HG03432 (cell line): ENCODE data around the gene DPP3.

Experiments used
- ATAC-seq: cut with Tn5 transposase; IDR thresholded peaks from one replicate; pipeline ENCODE4 v1.9.1; 2021; ENCODE audit warnings: mild to moderate bottlenecking, moderate library complexity; ENCODE audit not compliant: unreplicated experiment

The DPP3 gene

GRCh38 chr11:66479394-66480116, 679 bp upstream of the DPP3 start:
- ATAC-seq, result no peak

- no peak for ATAC-seq
Measured at GRCh38 chr11:66484806-66485380, 4.7 kb downstream of the DPP3 start.

- no peak for ATAC-seq
Measured at GRCh38 chr11:66488957-66489356, 8.7 kb downstream of the DPP3 start.

GRCh38 chr11:66489636-66490035, 9.4 kb downstream of the DPP3 start:
- ATAC-seq, result no peak

DNA sequence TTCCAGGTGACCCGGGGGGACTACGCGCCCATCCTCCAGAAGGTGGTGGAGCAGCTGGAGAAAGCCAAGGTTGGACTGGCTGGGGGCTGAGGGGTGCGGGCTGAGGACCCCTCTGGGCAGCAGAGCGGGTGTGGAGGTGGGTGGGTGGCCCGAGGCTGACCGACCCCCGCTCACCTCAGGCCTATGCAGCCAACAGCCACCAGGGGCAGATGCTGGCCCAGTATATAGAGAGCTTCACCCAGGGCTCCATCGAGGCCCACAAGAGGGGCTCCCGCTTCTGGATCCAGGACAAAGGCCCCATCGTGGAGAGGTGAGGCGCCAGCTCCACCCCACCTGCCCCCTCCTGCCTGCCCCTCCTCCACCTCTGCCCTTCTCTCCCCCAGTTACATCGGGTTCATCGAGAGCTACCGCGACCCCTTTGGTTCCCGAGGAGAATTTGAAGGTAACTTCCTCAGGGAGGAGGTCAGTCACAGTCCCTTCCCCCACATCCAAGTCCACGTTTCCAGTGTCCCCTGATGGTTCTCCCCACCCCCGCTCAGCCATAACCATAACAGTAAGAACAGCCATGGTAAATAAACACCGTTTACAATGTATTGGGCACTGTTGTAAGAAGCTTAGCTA, 11.2 kb downstream of the DPP3 start:
- no peak for ATAC-seq

DNA sequence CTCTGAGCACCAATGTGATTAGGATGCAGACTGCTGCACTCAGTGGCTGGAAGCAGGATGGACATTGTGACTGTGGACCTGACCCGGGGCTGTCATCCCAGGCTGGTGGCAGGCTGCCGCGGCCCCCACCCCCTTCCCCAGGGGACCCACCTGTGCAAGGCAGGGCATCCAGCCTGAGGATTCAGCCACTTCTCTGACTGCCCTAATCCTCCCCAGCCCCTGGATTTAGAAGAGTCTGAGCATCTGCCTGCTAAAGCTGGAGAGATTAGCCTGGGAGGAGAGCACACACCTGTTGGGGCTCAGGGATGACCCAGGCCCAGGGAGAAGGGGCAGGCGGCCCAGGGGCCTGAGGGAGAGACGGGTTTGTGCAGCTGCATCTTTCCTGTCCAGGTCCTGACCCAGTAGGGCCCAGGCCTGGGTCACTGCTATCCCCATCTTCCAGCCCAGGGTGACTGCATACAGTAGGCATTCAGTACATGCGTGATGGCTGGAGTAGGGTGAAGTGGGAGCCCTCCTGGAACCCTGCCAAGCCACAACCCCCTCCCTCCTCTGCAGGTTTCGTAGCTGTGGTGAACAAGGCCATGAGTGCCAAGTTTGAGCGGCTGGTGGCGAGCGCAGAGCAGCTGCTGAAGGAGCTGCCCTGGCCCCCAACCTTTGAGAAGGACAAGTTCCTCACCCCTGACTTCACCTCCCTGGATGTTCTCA, 12.1 kb downstream of the DPP3 start:
- ATAC-seq, result no peak

GRCh38 chr11:66493130-66493529, 12.9 kb downstream of the DPP3 start:
- no peak for ATAC-seq

DNA sequence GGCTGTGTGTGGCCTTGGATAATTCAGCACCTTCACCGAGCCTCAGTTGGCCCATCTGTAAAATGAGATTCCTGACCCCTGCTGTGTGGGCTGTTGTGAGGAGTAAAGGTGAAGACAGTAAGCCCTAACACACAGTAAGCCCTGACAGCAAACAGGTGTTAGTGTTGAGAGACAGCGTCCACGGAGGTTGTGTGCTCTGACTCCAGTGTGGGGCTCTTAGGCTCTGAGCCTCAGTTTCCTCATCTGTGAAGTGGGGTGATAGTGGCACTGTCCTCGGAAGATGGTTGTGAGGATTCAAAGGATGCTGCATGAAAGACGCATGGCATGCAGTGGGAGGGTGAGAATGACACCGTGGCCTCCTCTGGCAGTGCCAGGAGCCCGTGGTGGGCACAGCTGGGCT, 14.2 kb downstream of the DPP3 start:
- ATAC-seq, result no peak

GRCh38 chr11:66494935-66495334, 14.7 kb downstream of the DPP3 start:
- no peak for ATAC-seq

DNA sequence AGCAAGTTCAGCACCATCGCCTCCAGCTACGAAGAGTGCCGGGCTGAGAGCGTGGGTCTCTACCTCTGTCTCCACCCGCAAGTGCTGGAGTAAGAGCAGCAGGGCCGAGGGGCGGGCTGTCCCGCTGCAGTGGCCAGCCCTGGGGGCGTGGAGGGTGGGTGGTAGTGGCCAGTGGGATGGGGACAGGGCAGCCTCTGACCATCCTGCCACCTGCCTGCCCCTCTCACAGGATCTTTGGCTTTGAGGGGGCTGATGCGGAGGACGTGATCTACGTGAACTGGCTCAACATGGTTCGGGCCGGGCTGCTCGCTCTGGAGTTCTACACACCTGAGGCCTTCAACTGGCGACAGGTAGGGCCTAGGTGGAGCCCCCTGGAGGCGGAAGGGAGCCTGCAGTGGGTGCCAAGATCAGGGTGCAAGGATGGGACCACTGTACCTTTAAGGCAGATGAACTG, 15.2 kb downstream of the DPP3 start:
- no peak for ATAC-seq

- no peak for ATAC-seq
Measured at GRCh38 chr11:66497206-66497605, 17.0 kb downstream of the DPP3 start.

GRCh38 chr11:66498506-66498905, 18.3 kb downstream of the DPP3 start:
- ATAC-seq, result no peak

GRCh38 chr11:66505276-66505816, 25.1 kb downstream of the DPP3 start:
- ATAC-seq, result no peak

- no peak for ATAC-seq
Measured at GRCh38 chr11:66509131-66509561, 28.9 kb downstream of the DPP3 start.

GRCh38 chr11:66510271-66510989, 30.2 kb downstream of the DPP3 start, which contains the start of gene BBS1:
BBS1 (plus strand) TSS chr11:66510635; CDS start chr11:66510660, 25 bp downstream.
- peak; percentile 85 for ATAC-seq

- ATAC-seq, result no peak
Measured at GRCh38 chr11:66510990-66511339, 30.7 kb downstream of the DPP3 start.

GRCh38 chr11:66523611-66524010, 43.4 kb downstream of the DPP3 start:
- ATAC-seq, result no peak

GRCh38 chr11:66524304-66525040, 44.2 kb downstream of the DPP3 start:
- no peak for ATAC-seq

GRCh38 chr11:66529069-66529468, 48.8 kb downstream of the DPP3 start:
- no peak for ATAC-seq

DNA sequence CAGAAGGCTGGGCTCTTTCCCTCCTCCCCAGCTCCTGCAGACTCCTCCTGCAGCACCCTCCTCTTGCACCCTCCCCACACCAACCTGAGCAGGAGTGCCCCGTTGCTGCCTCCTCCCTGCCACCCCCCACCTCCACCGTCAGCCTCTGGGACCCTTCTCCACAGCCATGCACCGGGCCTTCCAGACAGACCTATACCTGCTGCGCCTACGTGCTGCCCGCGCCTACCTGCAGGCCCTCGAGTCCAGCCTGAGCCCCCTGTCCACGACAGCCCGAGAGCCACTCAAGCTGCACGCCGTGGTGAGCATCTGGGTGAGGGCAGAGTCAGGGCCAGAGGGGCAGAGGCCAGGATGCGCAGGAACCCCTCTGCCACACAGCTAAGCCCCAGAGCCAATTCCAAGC, 49.4 kb downstream of the DPP3 start:
- no peak for ATAC-seq
